HEK293 (cell line): Measurements from ENCODE around the gene SBNO2.

Source experiments
- CTCF ChIA-PET: fragments of 350-600 bp; formaldehyde crosslinking; extraction: SDS; loops from one replicate; lab custom pipeline; 2021; ENCODE audit warnings: antibody characterized with exemption; lab: Yijun Ruan, JAX
- POLR2A ChIA-PET: fragments of 300-600 bp; formaldehyde crosslinking; extraction: SDS; loops from one replicate; lab custom pipeline; 2020; ENCODE audit warnings: antibody characterized with exemption, inconsistent platforms; lab: Yijun Ruan, JAX
- H3K27ac ChIP-seq: fragments of 200-500 bp; sonication (Bioruptor generic); 2 replicates; pipeline ENCODE4 v1.5.1; 2014; ENCODE audit warnings: low read depth, low read length, control low read depth, inconsistent platforms; ENCODE audit errors: extremely low read depth
- H3K36me3 ChIP-seq, 2 experiments: fragments of 200-500 bp in 1 of 2; sonication (Bioruptor generic) in 1 of 2; 1 replicate in 1 of 2; 2 replicates in 1 of 2; pipeline ENCODE4 v1.5.1; 2014 to 2017; ENCODE audit warnings: inconsistent platforms in 2 of 2, low read length in 2 of 2; ENCODE audit not compliant: control insufficient read depth in 2 of 2, insufficient read depth in 1 of 2
- H3K4me1 ChIP-seq: fragments of 200-500 bp; sonication (Bioruptor generic); 2 replicates; pipeline ENCODE4 v1.5.1; 2014; ENCODE audit warnings: mild to moderate bottlenecking, low read length, inconsistent platforms; ENCODE audit not compliant: control insufficient read depth, insufficient read depth
- H3K4me3 ChIP-seq: 2 replicates; pipeline ENCODE4 v1.5.1; 2011; ENCODE audit warnings: low read depth, mild to moderate bottlenecking, control low read depth, low read length, moderate library complexity
- H3K9me3 ChIP-seq: fragments of 200-500 bp; sonication (Bioruptor generic); 2 replicates; pipeline ENCODE4 v1.5.1; 2014; ENCODE audit warnings: low read depth, low read length, inconsistent platforms; ENCODE audit not compliant: control insufficient read depth, insufficient read depth
- BCL11A ChIP-seq: fragments of 450-650 bp; formaldehyde crosslinking; IDR thresholded peaks from 2 replicates; pipeline ENCODE4 v1.5.1; 2016; ENCODE audit warnings: low read depth, missing biosample characterization, missing genetic modification characterization
- BCL11B ChIP-seq: fragments of 450-650 bp; formaldehyde crosslinking; IDR thresholded peaks from 2 replicates; pipeline ENCODE4 v1.5.1; 2016; ENCODE audit warnings: low read depth, missing biosample characterization, missing genetic modification characterization
- PATZ1 ChIP-seq: fragments of 450-650 bp; formaldehyde crosslinking; IDR thresholded peaks from 2 replicates; pipeline ENCODE4 v1.5.1; 2016; ENCODE audit warnings: missing biosample characterization, missing genetic modification characterization
- PRDM4 ChIP-seq: fragments of 450-650 bp; formaldehyde crosslinking; IDR thresholded peaks from 2 replicates; pipeline ENCODE4 v1.5.1; 2017; ENCODE audit warnings: missing biosample characterization, missing genetic modification characterization
- SCRT1 ChIP-seq: fragments of 450-650 bp; formaldehyde crosslinking; IDR thresholded peaks from 2 replicates; pipeline ENCODE4 v1.5.1; 2016; ENCODE audit warnings: missing biosample characterization, missing genetic modification characterization, borderline replicate concordance
- SP3 ChIP-seq: fragments of 450-650 bp; formaldehyde crosslinking; IDR thresholded peaks from 2 replicates; pipeline ENCODE4 v1.5.1; 2016; ENCODE audit warnings: missing biosample characterization, missing genetic modification characterization
- ZNF292 ChIP-seq: fragments of 450-650 bp; formaldehyde crosslinking; IDR thresholded peaks from 2 replicates; pipeline ENCODE4 v1.5.1; 2016; ENCODE audit warnings: low read depth, missing biosample characterization, missing genetic modification characterization, borderline replicate concordance
- ZNF311 ChIP-seq: fragments of 450-650 bp; formaldehyde crosslinking; IDR thresholded peaks from 2 replicates; pipeline ENCODE4 v1.5.1; 2017; ENCODE audit warnings: missing biosample characterization, missing genetic modification characterization, borderline replicate concordance
- ZNF341 ChIP-seq: fragments of 450-650 bp; formaldehyde crosslinking; IDR thresholded peaks from 2 replicates; pipeline ENCODE4; 2016; ENCODE audit warnings: low read depth, missing biosample characterization, missing genetic modification characterization
- ZNF362 ChIP-seq: fragments of 450-650 bp; formaldehyde crosslinking; IDR thresholded peaks from 2 replicates; pipeline ENCODE4 v1.5.1; 2016; ENCODE audit warnings: missing biosample characterization, missing genetic modification characterization
- ZNF560 ChIP-seq: fragments of 450-650 bp; formaldehyde crosslinking; IDR thresholded peaks from 2 replicates; pipeline ENCODE4 v1.5.1; 2017; ENCODE audit warnings: missing biosample characterization, missing genetic modification characterization, borderline replicate concordance
- ZSCAN5A ChIP-seq: fragments of 450-650 bp; formaldehyde crosslinking; IDR thresholded peaks from 2 replicates; pipeline ENCODE4 v1.5.1; 2016; ENCODE audit warnings: missing biosample characterization, missing genetic modification characterization
- ZXDB ChIP-seq: fragments of 450-650 bp; formaldehyde crosslinking; IDR thresholded peaks from 2 replicates; pipeline ENCODE4 v1.5.1; 2016; ENCODE audit warnings: missing biosample characterization, missing genetic modification characterization
- TF ChIP-seq, protein P1 (sequence below): fragments of 450-650 bp; formaldehyde crosslinking; IDR thresholded peaks from 2 replicates; pipeline ENCODE4 v1.5.1; 2016; ENCODE audit warnings: missing biosample characterization, missing genetic modification characterization

The SBNO2 gene

DNA sequence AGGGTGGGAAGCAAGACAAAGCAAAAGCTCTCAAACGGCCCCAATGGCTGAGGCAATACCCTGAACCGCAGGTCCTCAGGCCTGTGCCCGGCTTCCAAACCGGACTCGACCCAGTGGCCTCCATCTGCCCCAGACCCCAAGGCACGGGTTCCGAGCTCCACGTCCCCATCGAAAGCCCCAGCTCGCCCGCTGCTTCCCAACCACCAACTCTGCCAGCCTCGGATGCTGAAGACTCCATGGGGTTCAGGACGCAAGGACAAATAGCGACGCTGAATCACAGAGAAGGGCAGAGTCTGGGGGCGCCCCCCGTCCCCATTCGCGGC, 79.5 kb downstream of the SBNO2 start (continued):
- 0 out of 2 replicates have a peak, but pooled peaks have one; percentile 17 for TF ChIP-seq PATZ1 (tag by site-specific recombination)
- no peak for TF ChIP-seq ZNF560 (tag by site-specific recombination)
- TF ChIP-seq ZNF341 (tag by site-specific recombination): no peak
- no peak for TF ChIP-seq ZXDB (tag by site-specific recombination)
- no peak for TF ChIP-seq ZNF292 (tag by site-specific recombination)
- TF ChIP-seq ZSCAN5A (tag by site-specific recombination): no peak
- no peak for TF ChIP-seq BCL11B
- no peak for TF ChIP-seq ZNF311 (tag by site-specific recombination)

GRCh38 chr19:1093811-1094553, 80.1 kb downstream of the SBNO2 start:
- H3K27ac ChIP-seq: no peak overlapping the region
- no peaks in the 10 kb centered on the region for H3K9me3 ChIP-seq
- POLR2A ChIA-PET: interaction anchor here (0.6 to 1.3 kb wide), 7 partner anchors 8 to 66 kb away, joined by 3 to 6 read pairs (median 4); partner anchors contain the start of genes ABCA7 and ARHGAP45
- no peak for TF ChIP-seq PRDM4 (tag by site-specific recombination)
- no peak for TF ChIP-seq SCRT1 (tag by site-specific recombination)
- TF ChIP-seq, protein P1, sequence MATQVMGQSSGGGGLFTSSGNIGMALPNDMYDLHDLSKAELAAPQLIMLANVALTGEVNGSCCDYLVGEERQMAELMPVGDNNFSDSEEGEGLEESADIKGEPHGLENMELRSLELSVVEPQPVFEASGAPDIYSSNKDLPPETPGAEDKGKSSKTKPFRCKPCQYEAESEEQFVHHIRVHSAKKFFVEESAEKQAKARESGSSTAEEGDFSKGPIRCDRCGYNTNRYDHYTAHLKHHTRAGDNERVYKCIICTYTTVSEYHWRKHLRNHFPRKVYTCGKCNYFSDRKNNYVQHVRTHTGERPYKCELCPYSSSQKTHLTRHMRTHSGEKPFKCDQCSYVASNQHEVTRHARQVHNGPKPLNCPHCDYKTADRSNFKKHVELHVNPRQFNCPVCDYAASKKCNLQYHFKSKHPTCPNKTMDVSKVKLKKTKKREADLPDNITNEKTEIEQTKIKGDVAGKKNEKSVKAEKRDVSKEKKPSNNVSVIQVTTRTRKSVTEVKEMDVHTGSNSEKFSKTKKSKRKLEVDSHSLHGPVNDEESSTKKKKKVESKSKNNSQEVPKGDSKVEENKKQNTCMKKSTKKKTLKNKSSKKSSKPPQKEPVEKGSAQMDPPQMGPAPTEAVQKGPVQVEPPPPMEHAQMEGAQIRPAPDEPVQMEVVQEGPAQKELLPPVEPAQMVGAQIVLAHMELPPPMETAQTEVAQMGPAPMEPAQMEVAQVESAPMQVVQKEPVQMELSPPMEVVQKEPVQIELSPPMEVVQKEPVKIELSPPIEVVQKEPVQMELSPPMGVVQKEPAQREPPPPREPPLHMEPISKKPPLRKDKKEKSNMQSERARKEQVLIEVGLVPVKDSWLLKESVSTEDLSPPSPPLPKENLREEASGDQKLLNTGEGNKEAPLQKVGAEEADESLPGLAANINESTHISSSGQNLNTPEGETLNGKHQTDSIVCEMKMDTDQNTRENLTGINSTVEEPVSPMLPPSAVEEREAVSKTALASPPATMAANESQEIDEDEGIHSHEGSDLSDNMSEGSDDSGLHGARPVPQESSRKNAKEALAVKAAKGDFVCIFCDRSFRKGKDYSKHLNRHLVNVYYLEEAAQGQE: no peak
- no peak for TF ChIP-seq BCL11A (tag by site-specific recombination)
- no peak for TF ChIP-seq SP3 (tag by site-specific recombination)
- no peak for TF ChIP-seq ZNF311 (tag by site-specific recombination)
- no peak for TF ChIP-seq ZNF362 (tag by site-specific recombination)
- H3K4me3 ChIP-seq: peak overlapping the region; percentile 83
- H3K36me3 ChIP-seq: peaks cover 13 to 39% of the 10 kb centered on the region in 2 experiments; a peak in 2 of 3 replicates
- CTCF ChIA-PET: interaction anchor here (0.6 to 1.0 kb wide), 3 partner anchors 65 to 124 kb away, joined by 3 read pairs; no protein-coding TSS in a partner anchor
- peaks cover 4% of the 10 kb centered on the region; the same call in 1 of the 2 replicates for H3K4me1 ChIP-seq
